Measurements from ENCODE around the gene ARHGAP44. TPM values are rescaled to one million over a fixed set of nuclear protein-coding genes. Genes with fewer than 3 reads are reported as not detected.
A peak's percentile ranks its signal among the peaks of the same experiment; 100 is the strongest.
"Not testable (repeated sequence)": the region's sequence is repeated elsewhere in the genome, so short reads cannot be mapped to it uniquely, and the experiment has no call there.

The ARHGAP44 gene
- total RNA-seq, 1 donor from 2014 or later = 40.9 TPM

DNA sequence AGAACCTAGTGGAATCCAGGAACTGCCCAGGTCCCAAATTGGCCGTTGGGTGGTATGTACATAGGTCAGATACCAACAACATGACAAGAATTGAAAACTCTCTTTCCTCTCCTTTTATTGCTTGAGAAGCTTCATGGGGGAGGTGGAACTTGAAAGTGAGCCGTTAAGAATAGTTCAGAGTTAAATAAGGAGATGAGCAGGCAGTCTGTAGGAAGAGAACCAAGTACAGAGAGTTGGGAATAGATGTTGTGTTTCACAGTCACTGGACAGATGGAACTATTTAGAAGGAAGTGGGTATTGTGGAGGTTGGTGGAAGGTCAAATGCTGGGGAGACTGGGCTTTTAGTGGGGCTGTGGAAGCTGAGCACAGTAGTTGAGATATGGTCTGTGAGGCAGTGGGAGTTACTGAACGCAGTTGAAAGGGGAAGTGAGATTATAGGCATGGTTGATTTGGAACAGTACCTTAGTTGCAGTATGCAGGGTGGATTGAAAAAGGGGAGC lies 26.4 kb downstream of the ARHGAP44 start:
- DNase-seq (ENCODE audit: low spot score) = no peak

DNA sequence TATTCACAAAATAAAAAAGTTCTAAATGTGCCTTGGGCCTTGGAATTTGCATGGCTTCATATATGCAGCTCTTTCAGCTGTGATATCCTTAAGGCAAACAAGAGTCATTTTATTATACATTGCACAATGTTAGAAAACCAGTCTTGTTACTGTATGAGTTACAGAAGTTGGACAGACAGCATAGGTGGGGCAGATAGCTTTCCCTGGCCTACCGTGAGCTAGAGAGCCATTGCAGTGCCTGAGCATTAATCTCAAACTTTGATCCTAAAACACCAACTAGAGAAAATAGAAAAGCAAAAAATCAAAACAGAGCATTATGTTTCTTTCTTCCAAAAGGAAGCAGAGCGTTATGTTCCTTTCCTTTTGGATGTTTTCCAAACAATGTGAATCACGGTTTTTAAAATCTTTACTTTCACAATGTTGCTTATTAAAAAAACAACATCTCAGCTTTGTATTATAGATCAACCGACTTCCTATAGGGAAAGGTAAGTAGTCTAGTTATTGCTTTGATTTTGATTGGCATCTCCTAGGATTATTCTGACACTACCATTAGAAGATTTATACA lies 32.2 kb downstream of the ARHGAP44 start:
- no peak for DNase-seq (ENCODE audit: low spot score)

DNA sequence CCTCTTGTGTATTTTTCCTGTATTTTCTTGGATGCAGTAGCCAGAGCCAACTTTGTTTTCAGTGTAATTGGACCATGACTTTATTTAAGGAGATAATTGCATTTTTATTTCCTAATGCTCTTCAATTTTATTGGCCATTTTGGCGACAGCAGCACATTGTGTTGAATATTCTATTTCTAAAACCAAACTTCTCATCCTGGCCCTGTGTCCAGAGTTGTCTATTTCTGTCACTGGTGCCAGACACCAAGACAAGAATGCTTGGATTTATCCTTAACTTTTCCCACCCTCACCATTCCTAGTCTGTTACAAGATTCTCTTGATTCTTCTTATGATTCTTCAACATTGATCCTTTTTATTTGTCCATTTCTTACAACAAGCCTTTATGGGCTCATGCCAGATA lies 37.1 kb downstream of the ARHGAP44 start:
- DNase-seq (ENCODE audit: low spot score) = no peak

DNA sequence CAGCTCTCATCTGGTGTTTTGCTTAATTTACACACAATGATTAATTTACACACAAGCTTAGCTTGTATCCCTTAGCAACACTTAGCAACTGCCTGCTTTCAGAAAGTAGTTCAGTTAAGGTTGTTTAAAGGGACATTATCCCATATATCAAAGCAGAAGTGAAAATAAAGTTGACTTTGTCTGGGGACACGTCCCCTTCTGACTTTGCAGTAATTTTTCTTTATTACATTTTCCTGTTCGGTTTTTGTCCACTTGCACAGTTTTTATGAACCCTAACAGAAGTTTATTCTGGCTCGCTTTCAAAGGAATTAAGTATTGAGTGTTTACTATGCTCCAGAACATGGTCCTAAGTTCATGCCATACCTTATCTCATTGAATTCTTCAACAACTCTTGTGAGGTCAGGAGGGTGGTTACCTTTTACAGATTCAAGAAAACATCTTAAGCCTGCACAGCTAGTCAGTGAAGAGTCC lies 41.5 kb downstream of the ARHGAP44 start:
- DNase-seq (ENCODE audit: low spot score) = peak; percentile 13

DNA sequence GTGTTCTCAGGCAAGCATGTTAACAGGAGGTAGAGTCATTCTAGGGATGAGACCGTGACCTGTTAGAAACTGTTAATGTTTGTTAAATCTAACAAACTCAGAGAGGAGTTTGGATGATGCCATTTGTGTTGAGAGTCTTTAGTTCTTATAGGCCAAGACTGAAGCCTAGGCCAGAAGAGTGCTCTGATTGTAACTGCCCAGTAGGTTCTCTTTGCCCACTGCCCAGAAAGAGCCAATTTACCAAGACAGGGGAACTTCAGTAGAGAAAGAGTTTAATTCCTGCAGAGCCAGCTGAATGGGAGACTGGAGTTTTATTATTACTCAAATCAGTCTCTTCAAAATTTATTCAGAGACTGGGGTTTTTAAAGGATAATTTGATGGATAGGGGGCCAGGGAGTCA lies 42.5 kb downstream of the ARHGAP44 start:
- no peak for DNase-seq (ENCODE audit: low spot score)

DNA sequence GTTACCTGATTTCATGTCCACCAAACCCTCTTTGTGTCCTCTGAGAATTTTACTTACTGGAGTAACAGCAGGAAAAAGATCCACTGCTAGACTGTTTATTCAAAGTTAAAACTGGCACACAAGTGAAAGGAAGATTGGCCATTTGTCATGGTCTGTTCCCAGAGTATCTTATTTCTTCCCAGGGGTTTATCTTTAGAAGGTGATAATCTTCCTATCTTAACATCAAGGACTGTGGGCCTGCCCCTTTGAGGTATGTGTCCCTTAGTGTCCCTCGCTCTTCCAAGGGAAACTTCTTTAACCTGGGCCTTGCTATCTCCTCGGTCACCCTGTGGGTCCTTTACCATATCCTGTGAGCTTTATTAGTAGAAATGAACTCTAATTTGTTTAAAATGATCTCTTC lies 49.7 kb downstream of the ARHGAP44 start:
- no peak for DNase-seq (ENCODE audit: low spot score)

DNA sequence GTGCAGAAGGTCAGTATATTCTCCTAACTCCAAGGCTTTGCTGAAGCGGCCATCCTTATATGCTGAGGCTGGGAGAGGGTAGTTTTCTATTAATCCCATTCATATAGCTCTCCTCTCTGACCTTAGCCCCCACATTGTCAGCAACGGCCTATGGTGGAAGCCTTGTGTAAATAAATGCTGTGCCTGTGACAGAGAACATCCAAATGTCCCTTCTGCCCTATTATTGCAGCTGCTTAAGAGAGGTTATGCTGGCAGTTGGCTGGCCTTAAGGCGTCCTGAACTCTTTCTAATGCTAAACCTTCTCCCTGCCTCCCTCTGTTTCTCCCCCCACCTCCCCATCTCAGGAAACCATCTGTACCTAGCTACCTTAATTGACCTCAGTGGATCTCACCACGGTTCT lies 53.6 kb downstream of the ARHGAP44 start:
- no peak for DNase-seq (ENCODE audit: low spot score)

DNA sequence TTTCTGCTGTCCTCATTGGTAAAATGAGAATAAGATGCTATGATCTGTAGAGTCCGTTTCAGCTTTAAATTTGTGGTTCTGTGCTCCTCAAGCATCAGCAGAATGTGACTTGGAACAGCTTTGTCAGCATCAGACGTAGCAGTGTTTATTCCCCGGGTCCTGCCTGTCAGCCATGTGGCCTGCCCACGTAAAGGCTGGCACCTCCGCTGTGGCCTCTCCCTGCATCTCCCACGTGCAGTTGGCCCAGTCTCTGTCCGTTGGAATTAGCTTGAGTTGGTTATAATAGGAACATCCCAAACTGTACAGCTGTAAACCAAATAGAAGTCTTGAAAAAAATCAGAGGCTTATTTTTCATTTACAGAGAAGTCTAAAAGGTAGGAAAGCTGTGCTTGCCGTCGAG lies 61.7 kb downstream of the ARHGAP44 start:
- no peak for DNase-seq (ENCODE audit: low spot score)

DNA sequence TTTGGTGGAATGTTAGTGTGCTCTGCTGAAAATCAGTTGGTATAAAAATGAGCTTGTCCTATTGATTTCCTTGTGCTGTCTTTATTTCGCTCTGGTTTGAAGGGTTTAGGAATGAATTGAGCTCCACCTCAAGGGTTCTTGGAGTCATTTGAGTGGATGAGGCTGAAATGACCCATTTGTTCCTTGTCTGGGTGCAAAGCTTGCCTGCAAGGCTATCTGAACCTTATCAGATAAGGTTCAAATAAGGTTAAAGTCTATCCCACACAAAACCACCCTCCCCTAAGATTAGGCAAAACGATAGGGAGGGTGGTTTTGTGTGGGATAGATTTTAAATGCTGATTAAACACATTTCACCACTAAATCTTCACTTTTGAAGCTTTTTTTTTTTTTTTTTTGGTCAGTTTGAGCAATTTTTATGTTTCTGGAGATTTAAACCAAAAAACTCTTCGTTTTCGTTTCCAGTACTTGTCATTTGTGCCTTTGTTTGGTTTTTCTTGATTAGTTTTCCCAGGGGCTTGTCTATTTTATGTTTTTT lies 62.7 kb downstream of the ARHGAP44 start:
- DNase-seq (ENCODE audit: low spot score) = no peak

DNA sequence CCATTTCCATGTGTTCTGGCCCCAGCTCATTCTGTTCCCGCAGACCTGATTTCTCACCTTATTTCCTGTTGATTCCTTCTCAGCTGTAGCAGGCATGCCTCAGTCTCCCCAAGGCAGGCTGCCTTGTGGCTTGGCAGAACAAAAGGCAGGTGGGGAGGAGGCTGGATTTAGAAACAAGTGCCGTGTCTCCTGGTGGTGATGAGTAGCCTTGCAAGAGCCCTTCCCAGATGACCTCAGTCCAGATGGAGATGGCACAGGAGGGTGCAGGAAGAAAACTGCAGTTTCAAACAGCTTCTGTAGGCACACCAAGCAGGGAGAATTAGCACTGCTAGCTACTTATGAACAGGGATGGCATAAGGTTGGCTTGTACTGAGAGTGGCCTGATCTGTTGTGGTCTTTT lies 64.6 kb downstream of the ARHGAP44 start:
- no peak for DNase-seq (ENCODE audit: low spot score)

DNA sequence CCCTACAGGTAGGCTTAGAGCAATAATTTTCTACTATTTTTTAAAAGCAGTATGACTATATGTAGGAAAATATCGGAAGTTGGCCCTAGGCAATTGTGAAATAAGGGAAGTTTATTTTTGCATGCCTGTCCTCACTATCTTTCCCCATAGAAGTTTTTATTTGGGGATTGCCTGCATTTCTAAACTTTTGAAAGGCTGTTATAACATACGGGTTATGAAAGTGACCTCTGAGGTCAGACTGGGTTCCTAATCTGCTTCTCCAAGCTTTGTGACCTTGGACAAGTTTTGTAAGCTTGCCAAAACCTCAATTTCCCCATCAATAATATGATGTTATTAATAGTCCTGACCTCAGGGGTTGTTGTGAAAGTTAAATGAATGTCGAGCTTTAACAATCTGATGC lies 67.1 kb downstream of the ARHGAP44 start:
- no peak for DNase-seq (ENCODE audit: low spot score)

DNA sequence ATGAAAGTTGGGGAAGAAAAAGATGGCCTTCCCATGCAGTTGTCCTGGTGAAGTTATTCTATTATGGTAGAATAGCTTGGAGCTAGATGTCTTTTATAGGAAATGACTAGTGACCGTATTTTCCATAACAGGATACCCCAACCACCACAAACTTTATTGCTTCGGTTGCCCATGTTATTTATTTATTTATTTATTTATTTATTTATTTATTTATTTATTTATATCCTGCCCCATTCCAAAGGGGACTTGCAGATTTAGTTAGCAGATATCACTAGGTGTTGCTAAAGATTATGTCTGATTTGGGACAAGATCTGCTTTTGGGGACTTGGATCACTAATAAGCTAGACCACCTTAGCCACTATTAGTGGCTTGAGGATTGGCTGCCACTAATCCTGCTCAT lies 68.3 kb downstream of the ARHGAP44 start:
- DNase-seq (ENCODE audit: low spot score) = no peak

DNA sequence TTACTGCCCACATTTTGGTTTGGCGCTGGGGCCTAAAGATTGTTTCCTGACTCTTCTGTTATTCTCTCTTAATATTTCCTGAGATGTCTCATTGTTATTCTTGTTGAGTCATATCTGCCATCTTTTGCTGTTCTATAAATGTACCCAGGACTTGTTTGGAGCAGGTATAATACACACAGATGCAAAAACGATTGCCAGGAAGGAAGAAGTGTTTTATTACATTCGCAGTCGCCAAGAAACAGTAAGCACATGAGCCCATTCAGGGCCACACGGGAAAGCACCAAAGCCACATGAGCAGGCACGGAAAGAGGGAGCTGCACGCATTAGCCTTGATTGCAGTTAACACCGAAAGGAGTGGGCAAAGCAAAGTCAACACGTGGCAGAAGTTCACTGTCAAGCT lies 70.2 kb downstream of the ARHGAP44 start:
- no peak for DNase-seq (ENCODE audit: low spot score)

DNA sequence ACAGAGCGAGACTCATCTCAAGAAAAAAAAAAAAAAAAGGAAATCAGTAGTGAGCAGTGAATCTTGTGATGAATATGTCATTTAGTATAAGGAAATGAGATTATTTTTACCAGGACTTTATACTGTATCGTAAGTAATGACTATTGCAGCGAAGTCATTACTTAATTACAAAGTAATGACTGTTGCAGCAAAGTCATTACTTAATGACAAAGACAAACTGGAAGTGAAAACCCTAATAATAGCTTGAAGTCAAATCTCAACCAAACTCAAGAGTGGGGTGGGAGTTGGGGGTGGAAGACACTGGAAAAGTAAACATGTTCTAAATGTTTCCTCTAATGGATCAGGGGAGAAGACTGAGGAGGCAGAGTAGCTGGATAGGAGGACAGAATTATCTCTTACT lies 76.5 kb downstream of the ARHGAP44 start:
- DNase-seq (ENCODE audit: low spot score) = no peak

DNA sequence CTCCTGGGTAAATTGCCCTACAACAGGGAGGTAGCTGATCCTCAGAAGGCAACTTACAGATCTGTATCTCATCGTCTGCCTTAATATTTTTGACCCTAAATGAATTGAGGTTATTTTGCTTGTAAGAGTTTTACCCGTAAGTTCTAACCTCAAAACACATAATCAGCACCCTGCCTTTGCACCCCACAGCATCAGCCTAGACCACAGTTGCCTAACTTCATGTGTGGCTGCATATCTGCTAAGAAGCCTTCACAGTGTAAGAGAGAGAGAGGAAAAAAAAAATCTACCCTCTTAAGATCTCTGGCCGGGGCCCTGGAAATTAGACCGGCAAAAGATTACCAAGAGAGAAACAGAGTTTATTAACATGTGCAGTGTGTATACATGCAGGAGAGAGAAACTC lies 76.9 kb downstream of the ARHGAP44 start:
- no peak for DNase-seq (ENCODE audit: low spot score)

DNA sequence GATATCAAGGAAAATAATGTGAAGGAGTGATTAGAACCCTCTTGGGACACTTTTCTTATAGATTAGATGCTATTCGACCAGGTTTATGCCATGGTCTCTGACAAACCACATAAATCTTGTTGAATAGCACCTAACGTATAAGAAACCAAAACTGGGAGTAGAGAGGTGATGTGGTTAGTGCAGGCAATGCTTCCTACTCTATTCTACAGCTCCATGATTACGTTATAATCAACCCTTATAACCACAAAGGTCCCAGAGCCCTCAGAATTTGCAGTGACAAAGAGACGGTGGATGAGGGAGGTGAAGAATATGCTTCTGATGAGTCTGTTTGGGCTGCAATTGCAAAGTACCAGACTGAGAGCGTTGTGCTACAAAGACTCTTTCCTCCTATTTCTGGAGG lies 78.4 kb downstream of the ARHGAP44 start:
- DNase-seq (ENCODE audit: low spot score) = no peak

DNA sequence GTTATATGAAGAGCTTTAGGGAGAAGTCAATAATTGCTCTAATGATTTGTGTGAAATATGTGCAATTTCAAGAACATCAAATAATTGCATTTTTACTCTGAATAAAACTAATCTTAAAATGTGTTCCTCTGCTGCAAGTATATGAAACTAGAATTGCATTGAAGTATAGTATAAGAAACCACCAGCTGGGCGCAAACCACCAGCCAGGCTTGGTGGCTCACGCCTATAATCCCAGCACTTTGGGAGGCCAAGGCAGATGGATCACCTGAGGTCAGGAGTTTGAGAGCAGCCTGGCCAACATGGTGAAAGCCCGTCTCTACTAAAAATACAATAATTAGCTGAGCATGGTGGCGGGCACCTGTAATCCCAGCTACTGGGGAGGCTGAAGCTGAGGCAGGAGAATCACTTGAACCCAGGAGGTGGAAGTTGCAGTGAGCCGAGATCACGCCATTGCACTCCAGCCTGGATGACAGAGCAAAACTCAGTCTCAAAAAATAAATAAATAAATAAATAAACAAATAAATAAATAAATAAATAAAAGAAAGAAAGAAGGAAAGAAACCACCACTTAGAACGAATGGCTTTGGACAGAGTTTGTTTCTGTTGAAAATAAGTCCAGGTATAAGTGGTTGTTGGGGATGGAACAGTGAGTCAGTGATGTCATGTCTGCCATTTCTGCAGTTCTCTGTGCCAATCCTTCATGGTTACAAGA lies 84.3 kb downstream of the ARHGAP44 start:
- DNase-seq (ENCODE audit: low spot score) = not testable (repeated sequence)

DNA sequence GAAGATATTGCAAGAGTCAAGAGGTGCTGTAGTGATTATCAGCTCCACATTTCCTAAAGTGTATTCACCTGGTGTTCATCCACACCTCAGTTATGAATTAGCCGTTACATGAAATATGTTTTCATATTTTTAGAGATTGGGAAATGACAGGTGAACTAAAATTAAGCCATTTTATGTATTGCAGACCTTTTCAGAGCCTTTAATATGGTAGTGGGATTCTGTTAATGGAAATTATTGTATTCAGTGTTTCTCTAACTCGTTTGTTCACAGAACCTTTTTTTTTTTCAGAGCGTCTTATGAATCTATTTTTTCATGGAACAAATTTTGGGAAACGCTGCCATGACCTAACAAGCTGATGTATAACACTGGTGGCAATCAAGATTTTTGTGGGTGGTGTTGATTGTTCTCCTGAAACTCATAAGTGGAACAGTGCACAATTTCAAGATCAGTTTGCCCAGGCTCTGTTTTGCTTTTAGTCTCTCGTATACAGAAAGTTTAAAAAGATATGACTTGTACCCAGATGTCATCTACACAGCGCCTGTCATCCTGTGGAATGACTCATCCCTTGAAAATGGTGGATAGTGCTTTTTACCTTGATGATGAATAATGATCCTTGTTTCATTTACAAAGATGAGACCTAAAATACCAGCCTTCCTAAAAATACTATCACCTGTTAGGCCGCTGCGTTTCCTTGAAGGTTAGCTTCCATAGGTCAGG lies 88.8 kb downstream of the ARHGAP44 start:
- no peak for DNase-seq (ENCODE audit: low spot score)

DNA sequence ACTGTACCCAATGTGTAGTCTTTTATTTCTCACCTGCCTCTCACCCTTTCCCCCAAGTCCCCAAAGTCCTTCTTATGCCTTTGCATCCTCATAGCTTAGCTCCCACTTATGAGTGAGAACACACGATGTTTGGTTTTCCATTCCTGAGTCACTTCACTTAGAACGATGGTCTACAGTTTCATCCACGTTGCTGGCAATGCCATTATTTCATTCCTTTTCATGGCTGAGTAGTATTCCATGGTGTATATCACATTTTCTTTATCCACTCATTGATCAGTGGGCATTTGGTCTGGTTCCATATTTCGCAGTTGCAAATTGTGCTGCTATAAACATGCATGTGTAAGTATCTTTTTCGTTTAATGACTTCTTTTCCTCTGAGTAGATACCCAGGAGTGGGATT lies 89.8 kb downstream of the ARHGAP44 start:
- not testable (repeated sequence) for DNase-seq (ENCODE audit: low spot score)

DNA sequence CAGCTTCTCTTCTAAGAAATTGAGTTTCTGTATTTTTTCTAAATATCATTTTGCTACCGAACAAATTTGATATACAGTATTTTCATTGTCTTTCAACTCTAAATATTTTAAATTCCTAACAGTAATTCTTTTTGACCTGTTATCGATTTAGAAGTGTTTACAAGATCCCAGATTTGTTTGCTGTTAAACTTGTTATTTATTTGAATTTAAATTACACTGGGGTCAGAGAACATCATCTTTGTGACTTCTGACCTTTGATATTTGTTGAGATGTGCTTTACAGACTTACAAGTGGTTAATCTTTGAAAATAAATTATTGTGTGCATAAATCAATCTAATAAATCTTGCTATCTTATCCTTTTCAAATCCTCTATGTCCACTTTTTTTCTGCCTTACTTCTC lies 94.2 kb downstream of the ARHGAP44 start:
- no peak for DNase-seq (ENCODE audit: low spot score)

DNA sequence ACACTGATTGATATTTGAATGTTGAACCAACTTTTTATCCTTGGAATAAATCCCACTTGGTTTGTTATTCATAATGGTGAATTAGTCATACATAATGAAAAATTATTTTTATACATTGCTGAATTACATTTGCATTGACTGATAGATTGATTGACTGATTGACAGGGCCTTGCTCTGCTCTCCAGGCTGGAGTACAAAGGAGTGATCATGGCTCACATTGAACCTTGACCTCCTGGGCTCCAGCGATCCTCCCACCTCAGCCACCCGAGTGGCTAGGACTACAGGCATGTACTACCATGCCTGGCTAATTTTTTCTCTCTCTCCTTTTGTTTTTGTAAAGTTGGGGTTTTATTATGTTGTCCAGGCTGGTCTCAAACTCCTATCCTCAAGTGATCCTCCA lies 97.8 kb downstream of the ARHGAP44 start:
- DNase-seq (ENCODE audit: low spot score) = no peak

DNA sequence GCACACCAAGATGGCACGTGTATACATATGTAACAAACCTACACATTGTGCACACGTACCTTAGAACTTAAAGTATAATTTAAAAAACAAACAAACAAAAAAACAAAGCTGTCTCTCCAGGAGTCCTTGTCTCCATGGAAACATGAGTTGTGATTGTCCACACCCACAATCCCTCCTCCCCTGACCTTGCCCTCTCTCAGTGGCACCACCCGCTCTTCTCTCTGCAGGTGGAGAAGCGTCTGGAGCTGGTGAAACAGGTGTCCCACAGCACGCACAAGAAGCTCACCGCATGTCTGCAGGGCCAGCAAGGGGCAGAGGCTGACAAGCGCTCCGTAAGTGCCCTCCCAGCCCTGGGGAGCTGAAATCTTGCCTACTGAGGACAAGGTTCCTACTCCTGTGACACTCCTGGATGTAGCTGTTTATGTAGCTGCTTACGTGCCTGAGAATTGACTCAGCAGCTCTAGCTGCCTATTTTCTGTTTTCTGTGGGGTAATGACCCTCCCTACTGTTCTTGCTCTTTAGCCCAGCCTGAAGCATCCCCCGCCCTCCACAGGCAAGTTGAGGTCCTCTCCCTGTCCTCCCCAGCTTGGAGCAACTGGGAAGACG lies 107.0 kb downstream of the ARHGAP44 start:
- DNase-seq (ENCODE audit: low spot score) = no peak

Measured in mucosa of gallbladder (tissue), 1 donor.